ENCODE results near the gene NUP188.
A peak's percentile ranks its signal among the peaks of the same experiment; 100 is the strongest.

Gene NUP188, protein sequence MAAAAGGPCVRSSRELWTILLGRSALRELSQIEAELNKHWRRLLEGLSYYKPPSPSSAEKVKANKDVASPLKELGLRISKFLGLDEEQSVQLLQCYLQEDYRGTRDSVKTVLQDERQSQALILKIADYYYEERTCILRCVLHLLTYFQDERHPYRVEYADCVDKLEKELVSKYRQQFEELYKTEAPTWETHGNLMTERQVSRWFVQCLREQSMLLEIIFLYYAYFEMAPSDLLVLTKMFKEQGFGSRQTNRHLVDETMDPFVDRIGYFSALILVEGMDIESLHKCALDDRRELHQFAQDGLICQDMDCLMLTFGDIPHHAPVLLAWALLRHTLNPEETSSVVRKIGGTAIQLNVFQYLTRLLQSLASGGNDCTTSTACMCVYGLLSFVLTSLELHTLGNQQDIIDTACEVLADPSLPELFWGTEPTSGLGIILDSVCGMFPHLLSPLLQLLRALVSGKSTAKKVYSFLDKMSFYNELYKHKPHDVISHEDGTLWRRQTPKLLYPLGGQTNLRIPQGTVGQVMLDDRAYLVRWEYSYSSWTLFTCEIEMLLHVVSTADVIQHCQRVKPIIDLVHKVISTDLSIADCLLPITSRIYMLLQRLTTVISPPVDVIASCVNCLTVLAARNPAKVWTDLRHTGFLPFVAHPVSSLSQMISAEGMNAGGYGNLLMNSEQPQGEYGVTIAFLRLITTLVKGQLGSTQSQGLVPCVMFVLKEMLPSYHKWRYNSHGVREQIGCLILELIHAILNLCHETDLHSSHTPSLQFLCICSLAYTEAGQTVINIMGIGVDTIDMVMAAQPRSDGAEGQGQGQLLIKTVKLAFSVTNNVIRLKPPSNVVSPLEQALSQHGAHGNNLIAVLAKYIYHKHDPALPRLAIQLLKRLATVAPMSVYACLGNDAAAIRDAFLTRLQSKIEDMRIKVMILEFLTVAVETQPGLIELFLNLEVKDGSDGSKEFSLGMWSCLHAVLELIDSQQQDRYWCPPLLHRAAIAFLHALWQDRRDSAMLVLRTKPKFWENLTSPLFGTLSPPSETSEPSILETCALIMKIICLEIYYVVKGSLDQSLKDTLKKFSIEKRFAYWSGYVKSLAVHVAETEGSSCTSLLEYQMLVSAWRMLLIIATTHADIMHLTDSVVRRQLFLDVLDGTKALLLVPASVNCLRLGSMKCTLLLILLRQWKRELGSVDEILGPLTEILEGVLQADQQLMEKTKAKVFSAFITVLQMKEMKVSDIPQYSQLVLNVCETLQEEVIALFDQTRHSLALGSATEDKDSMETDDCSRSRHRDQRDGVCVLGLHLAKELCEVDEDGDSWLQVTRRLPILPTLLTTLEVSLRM (N-terminal part only)

DNA sequence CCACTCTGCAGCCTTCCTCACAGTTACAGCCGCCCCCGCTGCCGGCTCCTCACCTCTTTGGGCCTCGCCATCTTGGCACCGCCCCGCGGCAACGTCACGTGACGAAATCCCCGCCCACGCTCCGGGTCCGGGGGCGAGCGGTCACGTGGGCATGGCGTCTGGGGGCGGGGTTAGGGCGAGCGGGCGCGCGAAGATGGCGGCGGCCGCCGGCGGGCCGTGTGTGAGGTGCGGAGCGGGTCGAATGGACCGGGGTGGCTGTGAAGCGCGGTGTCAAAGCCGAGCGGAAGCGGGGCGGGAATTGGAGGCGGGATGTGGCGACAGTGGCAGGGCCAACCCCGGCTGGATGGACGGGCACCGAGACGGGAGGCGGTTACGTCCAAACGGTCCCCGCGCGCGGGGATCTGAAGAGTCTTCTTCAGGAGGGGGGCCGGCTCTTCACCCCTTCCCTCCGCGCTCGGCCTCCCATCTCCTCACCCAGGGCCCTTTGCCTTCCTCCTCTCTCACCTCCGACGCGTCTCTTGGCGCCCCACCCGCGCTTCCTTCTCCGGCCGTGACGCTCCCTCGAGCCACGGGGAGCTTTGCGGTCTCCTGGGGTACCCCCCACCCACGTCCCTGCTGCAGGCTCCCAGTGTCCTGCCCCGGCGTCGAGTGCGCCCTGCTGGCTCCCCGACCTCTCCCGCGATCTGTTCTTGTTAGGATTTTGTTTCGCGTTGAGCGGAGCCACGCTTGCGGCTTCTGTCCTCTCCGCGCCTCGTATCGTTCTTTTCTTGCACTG lies at the start of gene NUP188, which contains the start of gene DOLK:
Gene NUP188, plus strand, starts transcription at position 173 of the 775 bp plus-strand sequence. Its CDS starts 21 bp downstream, at position 194.
Gene DOLK, minus strand, starts transcription at position 77 of the 775 bp plus-strand sequence. CDS start 300 bp downstream, outside the sequence.
- peak; percentile 99 for DNase-seq (ENCODE audit: low spot score)

DNA sequence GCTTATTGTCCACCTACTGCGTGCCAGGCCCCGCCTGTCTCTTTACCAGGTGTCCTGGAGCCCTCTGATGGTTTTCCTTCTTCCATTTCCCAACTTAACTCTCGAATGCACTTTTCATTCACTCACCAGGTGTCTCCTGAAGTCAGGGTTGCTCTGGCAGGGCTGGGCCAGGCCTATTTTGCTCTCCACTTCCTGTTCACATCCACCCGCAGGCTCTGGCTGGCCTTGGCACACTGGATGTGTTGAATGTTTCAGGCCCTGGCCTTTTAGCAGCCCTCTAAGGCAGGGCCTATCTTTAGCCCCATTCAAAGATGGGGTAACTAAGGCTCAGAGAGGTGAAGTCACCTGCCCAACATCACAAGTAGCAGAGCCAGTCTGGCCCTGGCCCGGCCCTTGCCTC lies 49.1 kb upstream of the NUP188 start:
- no peak for DNase-seq (ENCODE audit: low spot score)

DNA sequence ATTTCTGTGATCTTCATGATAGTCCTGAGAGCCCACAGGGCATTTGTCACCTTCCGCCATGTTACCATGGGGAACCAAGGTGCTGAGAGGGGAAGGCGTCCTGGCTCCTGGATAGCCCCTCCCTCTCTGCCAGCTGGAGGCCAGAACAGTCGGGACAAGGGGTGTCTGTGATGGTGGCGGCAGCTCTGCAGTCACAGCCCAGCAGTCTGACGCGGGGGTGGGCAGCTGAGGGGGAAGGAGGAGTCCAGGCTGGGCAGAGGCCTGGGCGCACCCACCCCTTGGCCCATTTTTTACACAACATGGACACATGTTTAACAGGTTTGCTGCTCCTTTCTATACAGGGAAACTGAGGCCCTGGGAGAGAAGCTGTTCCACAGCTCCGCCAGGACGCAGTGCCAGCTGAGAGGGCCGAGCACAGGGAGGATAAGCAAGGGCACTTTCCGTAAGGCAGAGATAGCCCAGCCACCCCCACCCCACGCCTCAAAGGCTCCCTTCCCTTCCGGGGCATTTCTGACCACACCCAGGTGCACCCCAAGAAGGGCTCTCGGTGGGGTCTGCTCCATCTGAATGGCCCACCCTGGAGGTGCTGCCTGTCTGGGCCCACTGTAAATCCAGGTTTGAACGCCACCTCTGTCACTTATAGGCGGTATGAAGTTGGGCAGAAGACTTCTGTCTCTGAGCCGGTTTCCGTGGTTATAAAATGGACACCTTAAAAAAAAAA lies 48.5 kb upstream of the NUP188 start:
- no peak for DNase-seq (ENCODE audit: low spot score)

DNA sequence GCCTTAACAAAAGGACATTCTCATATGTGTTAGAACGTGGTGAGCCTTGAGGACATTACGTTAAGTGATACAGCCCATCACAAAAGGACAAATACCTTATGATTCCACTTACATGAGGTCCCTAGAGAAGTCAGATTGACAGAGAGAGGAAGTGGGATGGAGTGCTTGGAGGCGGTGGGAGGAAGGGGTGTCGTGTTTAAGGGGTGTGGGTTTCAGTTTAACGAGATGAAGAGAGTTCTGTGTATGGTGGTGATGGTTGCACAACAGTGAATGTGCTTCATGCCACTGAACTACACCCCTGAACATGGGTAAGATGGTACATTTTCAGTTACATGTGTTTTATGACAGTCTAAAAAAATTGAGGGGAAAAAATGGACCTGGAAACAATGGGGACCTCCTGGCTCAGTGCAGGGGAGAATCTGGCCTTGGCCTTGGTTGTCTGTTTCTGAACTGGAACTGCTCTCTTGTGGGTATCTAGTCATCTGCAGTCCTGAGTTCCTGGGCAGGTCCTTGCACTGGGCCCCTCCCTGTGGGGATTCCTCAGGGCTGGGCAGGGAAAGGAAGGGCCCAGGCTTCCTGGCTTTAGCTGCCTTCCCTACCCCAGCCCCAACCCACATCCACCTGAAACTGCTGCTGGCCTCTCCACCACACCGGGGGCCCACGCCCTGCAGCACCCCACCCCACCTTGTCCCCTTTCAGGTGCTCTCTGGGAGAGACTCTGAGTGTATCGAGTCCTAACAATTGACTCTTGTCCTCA lies 47.8 kb upstream of the NUP188 start:
- DNase-seq (ENCODE audit: low spot score) = no peak

DNA sequence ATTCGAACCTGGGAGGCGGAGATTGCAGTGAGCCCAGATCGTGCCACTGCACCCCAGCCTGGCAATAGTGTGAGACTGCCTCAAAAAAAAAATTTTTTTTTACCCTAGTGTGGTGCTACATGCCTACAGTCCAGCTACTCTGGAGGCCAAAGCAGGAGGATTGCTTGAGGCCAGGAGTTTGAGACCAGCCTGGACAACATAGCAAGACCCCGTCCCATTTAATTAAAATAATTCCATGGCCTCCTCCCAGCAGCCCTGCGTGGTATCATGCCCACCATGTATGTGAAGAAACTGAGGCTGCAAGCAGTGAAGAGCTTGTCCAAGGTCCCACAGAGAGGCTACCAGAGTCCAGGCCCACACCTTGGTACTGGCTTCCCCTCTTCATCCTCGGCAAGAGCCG lies 46.1 kb upstream of the NUP188 start:
- no peak for DNase-seq (ENCODE audit: low spot score)

DNA sequence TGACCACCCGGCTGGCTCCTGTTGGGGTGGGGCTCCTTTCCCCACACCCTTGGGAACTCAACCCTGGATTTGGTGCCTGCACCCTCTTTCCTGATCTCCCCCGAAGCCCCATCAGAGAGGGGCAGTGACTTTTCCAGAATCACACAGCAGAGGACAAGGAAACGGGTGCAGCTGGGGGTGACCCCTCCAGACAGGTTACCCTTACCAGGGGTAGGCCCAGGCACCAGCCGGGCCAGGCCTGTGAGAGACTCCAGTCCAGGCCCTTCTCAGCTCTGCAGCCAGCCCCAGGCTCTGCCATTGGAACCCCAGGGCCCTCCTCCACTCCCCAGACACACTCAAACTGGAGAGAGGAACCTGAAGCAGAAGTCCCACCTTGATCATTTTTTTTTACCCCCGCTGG lies 45.7 kb upstream of the NUP188 start:
- DNase-seq (ENCODE audit: low spot score) = no peak

DNA sequence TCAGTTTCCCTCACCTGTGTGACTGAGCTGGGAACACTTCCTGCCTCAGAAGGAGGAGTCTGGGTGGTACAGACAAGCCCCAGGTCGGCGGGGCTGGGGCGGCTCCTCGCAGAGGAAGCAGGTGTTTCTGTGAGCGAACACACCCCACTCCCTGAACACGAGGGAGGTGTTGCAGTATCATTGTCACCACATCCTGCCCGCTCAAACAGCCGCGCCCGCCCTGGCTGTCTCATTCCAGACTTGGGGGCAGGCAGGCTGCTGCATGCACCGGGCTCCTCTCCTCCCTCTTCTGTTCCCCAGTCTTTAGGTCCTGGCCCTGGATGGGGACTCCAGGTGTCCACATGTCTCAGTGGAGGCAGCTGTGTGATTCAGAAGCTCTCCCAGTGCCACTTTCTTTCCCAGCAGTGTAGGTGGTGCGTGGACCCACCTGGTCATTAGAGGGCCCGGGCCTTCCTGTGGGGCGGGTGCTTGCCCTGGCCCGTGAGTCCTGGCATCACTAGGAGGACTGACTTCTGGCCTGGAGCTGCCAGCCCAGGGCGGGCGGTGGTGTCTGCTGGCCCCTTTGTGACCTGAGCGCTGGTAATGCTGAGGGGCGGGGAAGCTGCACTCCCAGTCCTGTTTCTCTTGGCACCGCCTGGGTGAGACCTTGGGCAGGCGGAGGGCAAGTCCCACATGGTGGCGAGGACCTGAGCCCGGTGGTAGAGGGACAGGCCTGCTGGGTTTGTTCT lies 45.0 kb upstream of the NUP188 start:
- no peak for DNase-seq (ENCODE audit: low spot score)

DNA sequence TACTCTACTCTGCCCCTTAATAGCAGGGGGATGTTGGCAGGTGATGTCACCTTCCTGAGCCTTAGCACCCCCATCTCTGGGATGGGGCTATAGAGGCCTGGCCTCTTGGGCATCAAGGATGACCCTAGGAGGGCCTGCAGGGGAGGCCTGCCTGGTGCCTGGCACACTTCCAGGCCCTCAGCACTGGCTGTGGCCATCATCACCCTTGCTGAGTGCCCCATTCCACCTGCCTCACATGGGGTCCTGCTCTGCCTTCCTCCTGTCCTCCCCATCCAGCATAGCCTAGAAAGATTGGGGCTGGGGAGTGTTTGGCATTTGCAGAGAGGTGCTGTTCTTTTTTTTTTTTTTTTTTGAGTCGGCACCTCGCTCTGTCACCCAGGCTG lies 44.4 kb upstream of the NUP188 start:
- no peak for DNase-seq (ENCODE audit: low spot score)

DNA sequence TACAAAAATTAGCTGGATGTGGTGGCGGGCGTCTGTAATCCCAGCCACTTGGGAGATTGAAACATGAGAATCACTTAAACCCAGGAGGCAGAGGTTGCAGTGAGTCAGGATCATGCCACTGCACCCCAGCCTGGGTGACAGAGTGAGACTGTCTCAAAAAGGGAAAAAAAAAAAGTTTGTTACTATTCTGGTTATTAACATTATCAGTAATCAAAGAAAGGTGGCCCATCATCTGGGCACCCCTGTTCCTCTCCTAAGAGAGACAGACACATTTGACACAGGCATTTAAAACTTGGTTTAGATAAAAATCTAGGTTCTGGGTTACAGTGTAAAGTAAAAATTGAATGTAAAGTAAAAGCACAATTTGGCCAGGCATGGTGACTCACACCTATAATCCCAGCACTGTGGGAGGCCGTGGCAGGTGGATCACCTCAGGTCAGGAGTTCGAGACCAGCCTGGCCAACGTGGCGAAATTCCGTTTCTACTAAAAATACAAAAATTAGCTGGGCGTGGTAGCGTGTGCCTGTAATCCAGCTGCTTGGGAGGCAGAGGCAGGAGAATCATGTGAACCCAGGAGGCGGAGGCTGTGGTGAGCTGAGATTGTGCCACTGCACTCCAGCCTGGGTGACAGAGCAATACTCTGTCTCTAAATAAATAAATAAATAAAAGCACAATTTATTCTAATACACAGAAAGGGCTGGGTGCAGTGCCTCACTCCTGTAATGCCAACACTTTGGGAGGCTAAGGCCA lies 43.5 kb upstream of the NUP188 start:
- DNase-seq (ENCODE audit: low spot score) = no peak

DNA sequence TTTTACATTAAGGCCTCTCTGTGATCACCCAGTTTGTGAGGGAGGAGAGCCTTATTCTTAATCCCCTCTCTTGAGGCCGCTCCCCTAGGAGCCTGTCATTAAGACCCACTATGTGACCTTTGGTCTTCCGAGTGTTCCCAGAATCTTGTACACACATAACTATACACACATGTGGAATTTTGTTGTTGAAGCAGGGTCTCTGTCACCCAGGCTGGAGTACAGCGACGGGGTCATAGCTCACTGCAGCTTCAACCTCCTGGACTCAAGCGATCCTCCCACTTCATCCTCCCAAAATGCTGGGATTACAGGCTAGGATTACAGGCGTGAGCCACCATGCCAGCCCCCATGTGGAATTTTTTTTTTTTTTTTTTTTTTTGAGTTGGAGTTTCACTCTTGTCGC lies 41.5 kb upstream of the NUP188 start:
- no peak for DNase-seq (ENCODE audit: low spot score)

DNA sequence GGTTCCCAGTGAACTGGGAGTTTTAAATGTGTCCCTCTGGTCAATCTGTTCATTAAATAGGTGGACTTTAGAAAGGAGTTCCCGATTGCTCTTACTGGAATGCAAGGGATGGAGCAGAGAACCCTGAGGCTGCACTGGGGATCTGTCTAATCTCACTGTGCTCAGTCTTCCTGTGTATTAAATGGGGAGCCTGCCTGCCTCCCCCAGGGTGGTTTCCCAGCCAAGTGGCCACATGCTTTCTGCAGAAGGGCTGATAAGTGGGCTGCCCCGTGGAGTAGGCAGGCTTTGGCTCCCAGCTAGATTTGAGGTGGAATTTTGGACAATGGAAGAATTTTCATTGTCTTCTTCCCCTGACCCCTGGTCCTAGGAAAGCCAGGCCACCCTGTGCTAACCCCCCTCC lies 40.8 kb upstream of the NUP188 start:
- DNase-seq (ENCODE audit: low spot score) = no peak

DNA sequence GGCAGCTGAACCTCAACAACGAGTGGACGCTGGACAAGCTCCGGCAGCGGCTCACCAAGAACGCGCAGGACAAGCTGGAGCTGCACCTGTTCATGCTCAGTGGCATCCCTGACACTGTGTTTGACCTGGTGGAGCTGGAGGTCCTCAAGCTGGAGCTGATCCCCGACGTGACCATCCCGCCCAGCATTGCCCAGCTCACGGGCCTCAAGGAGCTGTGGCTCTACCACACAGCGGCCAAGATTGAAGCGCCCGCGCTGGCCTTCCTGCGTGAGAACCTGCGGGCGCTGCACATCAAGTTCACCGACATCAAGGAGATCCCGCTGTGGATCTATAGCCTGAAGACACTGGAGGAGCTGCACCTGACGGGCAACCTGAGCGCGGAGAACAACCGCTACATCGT lies 39.1 kb upstream of the NUP188 start:
- DNase-seq (ENCODE audit: low spot score) = no peak

DNA sequence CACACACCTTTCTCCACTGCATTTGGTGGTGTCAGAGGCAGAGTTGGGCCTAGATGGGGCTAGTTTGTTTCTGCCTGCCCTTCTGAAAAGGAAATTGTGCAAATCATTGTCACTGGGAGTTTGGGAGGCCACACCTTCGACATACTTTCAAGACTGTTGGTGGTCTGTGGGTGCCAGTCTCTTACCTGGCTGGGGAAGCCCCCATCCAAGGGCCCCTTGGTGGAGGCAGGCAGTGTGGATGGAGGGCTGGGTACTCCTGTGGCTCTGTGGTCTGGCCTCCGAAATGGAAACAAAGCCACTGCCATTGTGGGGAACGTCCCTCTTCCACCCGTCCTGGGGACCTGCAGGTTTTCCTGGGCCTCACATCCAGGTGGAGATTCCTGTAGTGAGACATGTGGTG lies 37.6 kb upstream of the NUP188 start:
- DNase-seq (ENCODE audit: low spot score) = no peak

DNA sequence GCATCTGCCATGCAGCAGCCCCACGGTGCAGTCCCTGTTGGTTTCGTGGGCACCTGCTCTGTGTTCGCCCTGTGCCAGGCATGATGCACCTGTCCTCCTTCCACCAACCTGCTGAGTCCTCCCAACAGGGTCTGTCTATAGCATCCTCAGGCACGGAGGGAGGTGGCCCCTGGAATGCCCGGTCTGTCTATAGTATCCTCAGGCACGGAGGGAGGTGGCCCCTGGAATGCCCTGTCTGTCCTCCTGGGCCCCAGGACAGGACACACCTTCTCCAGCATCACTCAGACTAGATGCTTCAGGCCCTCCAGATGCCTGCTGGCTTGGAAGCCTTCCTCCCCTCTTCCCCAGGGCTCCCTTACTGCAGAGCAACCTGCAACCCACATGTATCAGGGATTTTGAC lies 36.6 kb upstream of the NUP188 start:
- DNase-seq (ENCODE audit: low spot score) = no peak

DNA sequence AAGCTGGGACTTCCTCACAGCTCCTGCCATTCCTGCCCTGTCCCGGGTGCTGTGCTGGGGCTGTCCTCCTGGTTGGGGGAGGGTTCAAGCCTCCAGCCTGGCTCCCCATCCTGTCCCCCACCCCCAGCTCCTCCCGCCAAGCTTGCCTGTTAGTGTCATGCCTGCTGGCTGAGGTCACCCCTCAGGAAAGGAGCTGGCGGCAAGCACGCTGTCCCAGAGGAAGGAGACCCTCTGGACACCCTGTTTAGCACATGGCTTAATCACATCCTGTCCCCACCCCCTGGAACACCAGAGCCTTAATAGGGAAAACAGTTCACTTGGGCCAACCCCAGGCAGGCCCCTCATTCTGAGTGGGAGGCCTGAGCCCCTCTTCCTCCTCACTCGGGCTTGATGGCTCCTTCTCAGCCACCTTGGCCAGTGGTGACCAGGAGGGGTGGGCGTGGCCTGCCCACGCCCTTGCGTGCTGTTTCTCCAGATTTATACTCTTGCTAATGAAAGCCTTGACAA lies 35.9 kb upstream of the NUP188 start:
- DNase-seq (ENCODE audit: low spot score) = peak; percentile 77

DNA sequence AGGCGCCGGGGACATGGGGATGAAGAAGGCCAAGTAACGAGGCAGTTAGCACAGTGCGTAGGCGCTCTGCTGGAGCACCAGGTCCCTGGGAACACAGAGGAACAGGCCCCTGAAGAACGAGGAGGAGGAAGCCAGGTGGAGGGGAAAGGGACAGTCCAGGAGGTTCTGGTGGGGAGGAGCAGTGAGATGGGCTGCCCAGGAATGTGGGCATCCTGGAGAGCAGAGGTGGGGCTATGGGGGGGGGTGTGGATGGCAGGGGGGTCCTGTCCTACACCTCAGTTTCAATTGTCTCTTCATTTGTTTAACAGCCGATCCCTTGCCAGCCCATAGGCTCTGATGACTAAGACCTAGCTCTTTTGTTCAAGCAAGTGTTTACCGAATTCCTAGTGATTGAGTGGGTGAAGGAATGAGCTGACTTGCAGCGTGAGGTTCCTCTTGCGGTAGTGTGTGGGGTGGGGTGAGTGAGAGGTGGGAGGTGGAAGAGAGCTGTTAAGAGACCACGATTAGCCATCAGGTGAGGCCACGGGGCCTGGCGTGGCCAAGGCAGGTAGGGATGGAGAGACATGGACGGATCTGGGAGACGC lies 35.1 kb upstream of the NUP188 start:
- peak; percentile 88 for DNase-seq (ENCODE audit: low spot score)

DNA sequence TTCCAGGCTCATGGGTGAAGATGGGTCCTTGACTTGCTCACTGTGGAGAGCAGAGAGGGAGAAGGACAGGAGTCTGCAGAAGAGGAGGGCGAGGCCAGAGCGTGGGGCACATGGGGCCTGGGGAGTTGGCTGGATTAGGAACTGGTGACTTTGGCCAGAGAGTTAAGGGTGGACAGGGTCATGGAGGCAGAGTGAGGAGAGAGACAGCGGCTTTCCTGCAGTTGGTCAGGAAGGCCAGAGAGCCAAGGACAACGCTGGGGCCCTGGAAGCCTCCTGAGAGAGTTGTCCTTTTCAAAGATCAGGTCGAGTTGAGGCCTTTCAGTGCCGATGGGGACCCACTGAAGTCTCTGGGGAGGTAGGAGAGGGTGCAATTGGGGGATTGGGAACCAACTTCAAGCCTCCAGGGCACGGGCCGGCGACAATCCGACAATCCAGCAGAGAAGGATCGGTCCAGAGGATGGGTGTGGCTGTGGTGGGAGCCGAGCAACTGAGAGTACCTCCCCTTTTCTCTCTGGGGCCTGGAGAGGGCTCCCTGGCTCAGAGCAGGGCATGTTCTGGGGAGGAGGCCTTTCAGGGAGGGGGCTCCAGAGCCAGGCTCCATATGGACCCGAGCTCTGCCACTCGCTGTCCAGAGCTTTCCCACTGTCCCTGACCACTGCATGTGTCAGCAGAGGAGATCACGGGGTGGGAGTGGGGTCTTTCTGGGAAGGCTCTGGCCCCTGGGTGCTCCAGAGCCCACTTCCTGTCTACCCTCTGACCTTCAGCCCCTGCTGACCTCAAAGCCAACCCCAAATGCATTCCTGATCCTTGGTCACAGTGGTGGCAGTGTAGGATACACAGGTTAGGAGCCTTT lies 34.2 kb upstream of the NUP188 start:
- no peak for DNase-seq (ENCODE audit: low spot score)

Data from hepatic stellate cell (primary cell).